Activated naive CD4-positive, alpha-beta T cell treated with anti-CD3 and anti-CD28 coated beads, Interleukin-2, amount 10 ng/mL, durations not matched to agents 7 days and 5 days (primary cell): ENCODE measurements around the gene EIF6.

ENCODE experiments used
- CTCF ChIA-PET: fragments of 350-600 bp; sonication (Branson Sonifier 250); formaldehyde crosslinking; loops from one replicate; lab custom pipeline; 2021; ENCODE audit warnings: antibody characterized with exemption; lab: Charles Lee
- DNase-seq: peaks from one replicate; pipeline ENCODE4 v3.0.0-alpha.2; 2020
- H3K27ac Mint-ChIP-seq: one replicate; pipeline ENCODE4 v1.8.0; 2021; ENCODE audit warnings: mild to moderate bottlenecking, moderate library complexity, mixed read lengths
- H3K27me3 Mint-ChIP-seq: one replicate; pipeline ENCODE4 v1.8.0; 2021; ENCODE audit warnings: mild to moderate bottlenecking, mixed read lengths
- H3K36me3 Mint-ChIP-seq: one replicate; pipeline ENCODE4 v1.8.0; 2021; ENCODE audit warnings: mixed read lengths
- H3K4me1 Mint-ChIP-seq: one replicate; pipeline ENCODE4 v1.8.0; 2021; ENCODE audit warnings: mixed read lengths
- H3K4me3 Mint-ChIP-seq: one replicate; pipeline ENCODE4 v1.8.0; 2021; ENCODE audit warnings: mild to moderate bottlenecking, moderate library complexity, mixed read lengths
- H3K9me3 Mint-ChIP-seq: one replicate; pipeline ENCODE4 v1.8.0; 2021; ENCODE audit warnings: mixed read lengths

EIF6 gene

GRCh38 chr20:35284267-35284991 lies at the start of gene EIF6:
EIF6 (minus strand) TSS chr20:35284772; CDS start chr20:35284487, 285 bp downstream.
- CTCF ChIA-PET = interaction anchor here (0.6 to 1.7 kb wide), 6 partner anchors 9 to 879 kb away, joined by 3 to 8 read pairs (median 3); no protein-coding TSS in a partner anchor
- Mint-ChIP-seq H3K9me3 (no peaks in the 10 kb centered on the region), H3K27me3 (peaks cover 9% of the 10 kb centered on the region), H3K36me3 (peaks cover 29% of the 10 kb centered on the region), H3K27ac (peak within 1 kb of the TSS; percentile 89), H3K4me3 (peak within 1 kb of the TSS; percentile 81), H3K4me1 (peaks cover 32% of the 10 kb centered on the region)
- peak; percentile 87 for DNase-seq

GRCh38 chr20:35333606-35334005 lies 49.0 kb upstream of the EIF6 start:
- Mint-ChIP-seq H3K27me3 (no peaks in the 10 kb centered on the region), H3K4me3 (no peak overlapping the region), H3K27ac (no peak overlapping the region), H3K36me3 (no peaks in the 10 kb centered on the region), H3K4me1 (no peaks in the 10 kb centered on the region), H3K9me3 (no peaks in the 10 kb centered on the region)
- DNase-seq = no peak
- CTCF ChIA-PET = no interaction called here

GRCh38 chr20:35332540-35333200 lies 48.1 kb upstream of the EIF6 start:
- no peaks in the 10 kb centered on the region for H3K4me1 Mint-ChIP-seq
- H3K27ac Mint-ChIP-seq = no peak overlapping the region
- no peak overlapping the region for H3K4me3 Mint-ChIP-seq
- no peak for DNase-seq
- H3K36me3 Mint-ChIP-seq = no peaks in the 10 kb centered on the region
- H3K9me3 Mint-ChIP-seq = no peaks in the 10 kb centered on the region
- CTCF ChIA-PET = interaction anchor here (1.3 to 5.0 kb wide), 2 partner anchors 10 to 27 kb away, joined by 4 to 104 read pairs; no protein-coding TSS in a partner anchor
- no peaks in the 10 kb centered on the region for H3K27me3 Mint-ChIP-seq

GRCh38 chr20:35329435-35330139 lies 45.0 kb upstream of the EIF6 start:
- DNase-seq = peak; percentile 62
- CTCF ChIA-PET = interaction anchor here (0.5 to 5.0 kb wide), 12 partner anchors 10 to 1401 kb away, joined by 3 to 104 read pairs (median 4); partner anchors contain the start of gene EIF6
- Mint-ChIP-seq H3K27ac (no peak overlapping the region), H3K9me3 (no peaks in the 10 kb centered on the region), H3K4me3 (no peak overlapping the region), H3K27me3 (no peaks in the 10 kb centered on the region), H3K36me3 (no peaks in the 10 kb centered on the region), H3K4me1 (no peaks in the 10 kb centered on the region)

- Mint-ChIP-seq H3K36me3 (no peaks in the 10 kb centered on the region), H3K4me3 (no peak overlapping the region), H3K27ac (no peak overlapping the region), H3K9me3 (no peaks in the 10 kb centered on the region), H3K4me1 (no peaks in the 10 kb centered on the region), H3K27me3 (no peaks in the 10 kb centered on the region)
- DNase-seq = no peak
- CTCF ChIA-PET = interaction anchor here (0.9 to 5.0 kb wide), 8 partner anchors 9 to 232 kb away, joined by 3 to 104 read pairs (median 5); partner anchors contain the start of gene EIF6
Observed at GRCh38 chr20:35328689-35329088, 44.1 kb upstream of the EIF6 start.

GRCh38 chr20:35328095-35328685 lies 43.6 kb upstream of the EIF6 start:
- Mint-ChIP-seq H3K4me3 (no peak overlapping the region), H3K4me1 (no peaks in the 10 kb centered on the region), H3K27ac (no peak overlapping the region), H3K27me3 (no peaks in the 10 kb centered on the region), H3K36me3 (no peaks in the 10 kb centered on the region), H3K9me3 (no peaks in the 10 kb centered on the region)
- CTCF ChIA-PET = interaction anchor here (1.1 to 5.0 kb wide), 2 partner anchors 23 to 43 kb away, joined by 4 to 104 read pairs; partner anchors contain the start of gene EIF6
- DNase-seq = no peak

GRCh38 chr20:35327074-35327976 lies 42.8 kb upstream of the EIF6 start:
- Mint-ChIP-seq H3K27ac (no peak overlapping the region), H3K36me3 (no peaks in the 10 kb centered on the region), H3K9me3 (no peaks in the 10 kb centered on the region), H3K27me3 (no peaks in the 10 kb centered on the region), H3K4me3 (no peak overlapping the region), H3K4me1 (no peaks in the 10 kb centered on the region)
- no peak for DNase-seq
- CTCF ChIA-PET = interaction anchor here (0.7 kb wide), 1 partner anchor 112 kb away, joined by 5 read pairs; no protein-coding TSS in a partner anchor

- no peaks in the 10 kb centered on the region for H3K9me3 Mint-ChIP-seq
- H3K36me3 Mint-ChIP-seq = no peaks in the 10 kb centered on the region
- no peaks in the 10 kb centered on the region for H3K27me3 Mint-ChIP-seq
- no peak overlapping the region for H3K4me3 Mint-ChIP-seq
- no peak overlapping the region for H3K27ac Mint-ChIP-seq
- no peaks in the 10 kb centered on the region for H3K4me1 Mint-ChIP-seq
- no peak for DNase-seq
- CTCF ChIA-PET = interaction anchor here (0.7 kb wide), 1 partner anchor 113 kb away, joined by 5 read pairs; no protein-coding TSS in a partner anchor
Observed at GRCh38 chr20:35326740-35327073, 42.1 kb upstream of the EIF6 start.

- H3K36me3 Mint-ChIP-seq = no peaks in the 10 kb centered on the region
- no peak overlapping the region for H3K4me3 Mint-ChIP-seq
- no peaks in the 10 kb centered on the region for H3K27me3 Mint-ChIP-seq
- no peaks in the 10 kb centered on the region for H3K9me3 Mint-ChIP-seq
- DNase-seq = no peak
- CTCF ChIA-PET = no interaction called here
- no peaks in the 10 kb centered on the region for H3K4me1 Mint-ChIP-seq
- no peak overlapping the region for H3K27ac Mint-ChIP-seq
Observed at GRCh38 chr20:35326021-35326739, 41.6 kb upstream of the EIF6 start.

- Mint-ChIP-seq H3K4me3 (no peak overlapping the region), H3K36me3 (no peaks in the 10 kb centered on the region), H3K9me3 (no peaks in the 10 kb centered on the region), H3K27me3 (no peaks in the 10 kb centered on the region), H3K4me1 (no peaks in the 10 kb centered on the region), H3K27ac (no peak overlapping the region)
- no peak for DNase-seq
- CTCF ChIA-PET = interaction anchor here (1.0 kb wide), 1 partner anchor 21 kb away, joined by 5 read pairs; no protein-coding TSS in a partner anchor
Observed at GRCh38 chr20:35325401-35325800, 40.8 kb upstream of the EIF6 start.

- DNase-seq = no peak
- no peaks in the 10 kb centered on the region for H3K9me3 Mint-ChIP-seq
- H3K4me1 Mint-ChIP-seq = peaks cover 20% of the 10 kb centered on the region
Observed at GRCh38 chr20:35320396-35321126, 36.0 kb upstream of the EIF6 start.

GRCh38 chr20:35319871-35320197 lies 35.3 kb upstream of the EIF6 start:
- no peak overlapping the region for H3K27ac Mint-ChIP-seq
- H3K36me3 Mint-ChIP-seq = peaks cover 2% of the 10 kb centered on the region
- DNase-seq = no peak
- no peaks in the 10 kb centered on the region for H3K27me3 Mint-ChIP-seq
- no peak overlapping the region for H3K4me3 Mint-ChIP-seq
- no peaks in the 10 kb centered on the region for H3K9me3 Mint-ChIP-seq
- H3K4me1 Mint-ChIP-seq = peaks cover 27% of the 10 kb centered on the region
- CTCF ChIA-PET = interaction anchor here (1.4 to 5.1 kb wide), 2 partner anchors 10 to 15 kb away, joined by 7 to 18 read pairs; no protein-coding TSS in a partner anchor

More at GRCh38 chr20:35320396-35321126, 36.0 kb upstream of the EIF6 start:
- Mint-ChIP-seq H3K36me3 (no peaks in the 10 kb centered on the region), H3K27me3 (no peaks in the 10 kb centered on the region), H3K27ac (no peak overlapping the region), H3K4me3 (no peak overlapping the region)
- CTCF ChIA-PET = interaction anchor here (0.9 to 5.1 kb wide), 3 partner anchors 9 to 15 kb away, joined by 3 to 18 read pairs (median 7); no protein-coding TSS in a partner anchor
